ENCODE data around the gene SLC47A2.

- TF ChIP-seq, protein P1, sequence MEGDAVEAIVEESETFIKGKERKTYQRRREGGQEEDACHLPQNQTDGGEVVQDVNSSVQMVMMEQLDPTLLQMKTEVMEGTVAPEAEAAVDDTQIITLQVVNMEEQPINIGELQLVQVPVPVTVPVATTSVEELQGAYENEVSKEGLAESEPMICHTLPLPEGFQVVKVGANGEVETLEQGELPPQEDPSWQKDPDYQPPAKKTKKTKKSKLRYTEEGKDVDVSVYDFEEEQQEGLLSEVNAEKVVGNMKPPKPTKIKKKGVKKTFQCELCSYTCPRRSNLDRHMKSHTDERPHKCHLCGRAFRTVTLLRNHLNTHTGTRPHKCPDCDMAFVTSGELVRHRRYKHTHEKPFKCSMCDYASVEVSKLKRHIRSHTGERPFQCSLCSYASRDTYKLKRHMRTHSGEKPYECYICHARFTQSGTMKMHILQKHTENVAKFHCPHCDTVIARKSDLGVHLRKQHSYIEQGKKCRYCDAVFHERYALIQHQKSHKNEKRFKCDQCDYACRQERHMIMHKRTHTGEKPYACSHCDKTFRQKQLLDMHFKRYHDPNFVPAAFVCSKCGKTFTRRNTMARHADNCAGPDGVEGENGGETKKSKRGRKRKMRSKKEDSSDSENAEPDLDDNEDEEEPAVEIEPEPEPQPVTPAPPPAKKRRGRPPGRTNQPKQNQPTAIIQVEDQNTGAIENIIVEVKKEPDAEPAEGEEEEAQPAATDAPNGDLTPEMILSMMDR (optimal IDR thresholded peaks at IDR 0.05 in 1 of 3, IDR thresholded peaks at IDR 0.05 in 1 of 3, conservative IDR thresholded peaks at IDR 0.05 in 1 of 3; ENCODE audit: extremely low read depth in 1 of 3, insufficient read depth in 2 of 3, low read length in 3 of 3): no peak
- TF ChIP-seq EZH2 (IDR thresholded peaks at IDR 0.05; ENCODE audit: low read length): no peak
Measured at GRCh38 chr17:19717031-19717360, 612 bp upstream of the SLC47A2 start.
